Measurements from ENCODE around the gene BMPR2. TPM values are rescaled to one million over a fixed set of nuclear protein-coding genes. Genes with fewer than 3 reads are reported as not detected.

BMPR2 gene
- total RNA-seq, 4 donors from 2014 or later = 37.8 to 53.3 (median 51.2) TPM

- TF ChIP-seq POLR2A (IDR thresholded peaks at IDR 0.05) (no peak), CTCF (IDR thresholded peaks at IDR 0.05) (no peak), EP300 (IDR thresholded peaks at IDR 0.05) (no peak)
- Histone ChIP-seq H3K4me3 (peak overlapping the region; percentile 59 to 98 (median 84)), H3K9me3 (no peaks in the 10 kb centered on the region), H3K27me3 (no peaks in the 10 kb centered on the region), H3K4me1 (peaks cover 0 to 33% (median 6%) of the 10 kb centered on the region in 4 donors), H3K36me3 (no peaks in the 10 kb centered on the region), H3K27ac (peak overlapping the region; percentile 86 to 99 (median 96))
- 1% methylated on average over 33 of the region's 33 CpGs for WGBS, 2 donors
- peak; percentile 34 to 36 for DNase-seq (ENCODE audit: low spot score in 2 of 2)
Measured at GRCh38 chr2:202375033-202375608, 1.0 kb upstream of the BMPR2 start.

GRCh38 chr2:202376460-202377206, 506 bp downstream of the BMPR2 start:
- Histone ChIP-seq H3K36me3 (no peaks in the 10 kb centered on the region), H3K27ac (peak overlapping the region; percentile 86 to 99 (median 96)), H3K9me3 (no peaks in the 10 kb centered on the region), H3K4me1 (peaks cover 0 to 45% (median 17%) of the 10 kb centered on the region in 4 donors), H3K4me3 (peak overlapping the region; percentile 69 to 98 (median 93)), H3K27me3 (no peaks in the 10 kb centered on the region)
- TF ChIP-seq EP300 (IDR thresholded peaks at IDR 0.05) (peak in 1 of 2 donors; percentile 4), CTCF (IDR thresholded peaks at IDR 0.05) (no peak)
- 1% methylated on average over 59 to 67 of the region's 69 CpGs for WGBS, 2 donors
- peak in 1 of 2 donors; percentile 28 for DNase-seq (ENCODE audit: low spot score in 2 of 2)

- DNase-seq (ENCODE audit: low spot score in 2 of 2) = peak in 1 of 2 donors; percentile 24
- 1% methylated on average over 32 to 38 of the region's 38 CpGs for WGBS, 2 donors
- H3K27me3 ChIP-seq = no peaks in the 10 kb centered on the region
- H3K27ac ChIP-seq = peak overlapping the region; percentile 86 to 99 (median 96)
- no peak for TF ChIP-seq POLR2A (IDR thresholded peaks at IDR 0.05)
- TF ChIP-seq EP300 (IDR thresholded peaks at IDR 0.05) = peak in 1 of 2 donors; percentile 28
- H3K9me3 ChIP-seq = no peaks in the 10 kb centered on the region
- H3K4me3 ChIP-seq = peak overlapping the region; percentile 69 to 98 (median 93)
- H3K36me3 ChIP-seq = no peaks in the 10 kb centered on the region
- peaks cover 0 to 49% (median 18%) of the 10 kb centered on the region in 4 donors for H3K4me1 ChIP-seq
Measured at GRCh38 chr2:202377207-202377761, 1.2 kb downstream of the BMPR2 start.

- DNase-seq (ENCODE audit: low spot score in 2 of 2) = no peak
- Histone ChIP-seq H3K27ac (peak overlapping the region; percentile 86 to 99 (median 96)), H3K4me3 (peak overlapping the region; percentile 69 to 98 (median 93)), H3K4me1 (peaks cover 0 to 55% (median 18%) of the 10 kb centered on the region in 4 donors), H3K27me3 (no peaks in the 10 kb centered on the region), H3K36me3 (no peaks in the 10 kb centered on the region), H3K9me3 (no peaks in the 10 kb centered on the region)
- TF ChIP-seq CTCF (IDR thresholded peaks at IDR 0.05) = no peak
- TF ChIP-seq POLR2A (IDR thresholded peaks at IDR 0.05) = no peak
- no peak for TF ChIP-seq EP300 (IDR thresholded peaks at IDR 0.05)
- 2 to 3% methylated on average over 4 of the region's 4 CpGs for WGBS, 2 donors
Measured at GRCh38 chr2:202378001-202378400, 1.9 kb downstream of the BMPR2 start.

GRCh38 chr2:202378662-202379358, 2.7 kb downstream of the BMPR2 start:
- Histone ChIP-seq H3K27me3 (no peaks in the 10 kb centered on the region), H3K4me1 (peaks cover 0 to 61% (median 18%) of the 10 kb centered on the region in 4 donors), H3K4me3 (peak overlapping the region in 3 of 4 donors; percentile 88 to 98 (median 98)), H3K27ac (peak overlapping the region in 3 of 4 donors; percentile 95 to 99 (median 98)), H3K9me3 (no peaks in the 10 kb centered on the region), H3K36me3 (no peaks in the 10 kb centered on the region)
- 11 to 13% methylated on average over 3 of the region's 3 CpGs for whole genome bisulfite sequencing, 2 donors
- no peak for TF ChIP-seq POLR2A (IDR thresholded peaks at IDR 0.05)
- DNase-seq (ENCODE audit: low spot score in 2 of 2) = no peak
